ENCODE measurements around the gene SLC13A4.

DNA sequence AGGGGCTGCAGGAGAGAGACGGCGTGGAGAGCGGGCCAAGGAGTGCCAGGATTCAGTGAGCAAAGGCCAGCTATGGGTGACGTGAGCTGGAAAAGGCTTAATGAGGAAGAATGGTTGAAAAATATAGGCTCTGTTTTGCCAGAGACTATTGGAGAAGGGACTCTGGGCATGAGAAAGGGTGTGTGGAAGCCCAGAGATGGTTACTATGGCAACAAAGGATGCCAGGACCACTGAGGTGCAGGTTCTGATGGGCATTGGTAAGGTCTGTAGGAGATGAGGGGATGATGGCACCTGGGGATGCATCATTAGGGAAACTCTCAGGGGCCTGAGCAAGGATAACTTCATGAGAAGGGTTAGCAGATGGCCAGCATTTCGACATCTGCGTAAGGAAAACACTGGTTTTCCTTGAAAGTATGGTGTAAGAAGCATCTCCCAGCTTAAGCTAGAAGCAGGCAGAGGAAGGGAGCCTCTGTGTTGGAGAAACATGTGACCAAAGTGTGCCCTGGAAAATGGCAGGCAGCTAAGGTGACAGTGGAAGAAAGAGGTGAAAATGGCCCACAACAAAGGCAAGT is 42.2 kb upstream of the SLC13A4 start:
- TF ChIP-seq, protein P1, sequence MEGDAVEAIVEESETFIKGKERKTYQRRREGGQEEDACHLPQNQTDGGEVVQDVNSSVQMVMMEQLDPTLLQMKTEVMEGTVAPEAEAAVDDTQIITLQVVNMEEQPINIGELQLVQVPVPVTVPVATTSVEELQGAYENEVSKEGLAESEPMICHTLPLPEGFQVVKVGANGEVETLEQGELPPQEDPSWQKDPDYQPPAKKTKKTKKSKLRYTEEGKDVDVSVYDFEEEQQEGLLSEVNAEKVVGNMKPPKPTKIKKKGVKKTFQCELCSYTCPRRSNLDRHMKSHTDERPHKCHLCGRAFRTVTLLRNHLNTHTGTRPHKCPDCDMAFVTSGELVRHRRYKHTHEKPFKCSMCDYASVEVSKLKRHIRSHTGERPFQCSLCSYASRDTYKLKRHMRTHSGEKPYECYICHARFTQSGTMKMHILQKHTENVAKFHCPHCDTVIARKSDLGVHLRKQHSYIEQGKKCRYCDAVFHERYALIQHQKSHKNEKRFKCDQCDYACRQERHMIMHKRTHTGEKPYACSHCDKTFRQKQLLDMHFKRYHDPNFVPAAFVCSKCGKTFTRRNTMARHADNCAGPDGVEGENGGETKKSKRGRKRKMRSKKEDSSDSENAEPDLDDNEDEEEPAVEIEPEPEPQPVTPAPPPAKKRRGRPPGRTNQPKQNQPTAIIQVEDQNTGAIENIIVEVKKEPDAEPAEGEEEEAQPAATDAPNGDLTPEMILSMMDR (IDR thresholded peaks at IDR 0.05; ENCODE audit: borderline replicate concordance, extremely low read depth, low read length, poor library complexity, severe bottlenecking): no peak
- no peak for TF ChIP-seq EZH2 (IDR thresholded peaks at IDR 0.05; ENCODE audit: borderline replicate concordance, low read depth, low read length, severe bottlenecking)

Data from DND-41 (cell line).